HG03097 (cell line): Measurements from ENCODE around the gene STARD9.
"Not testable (repeated sequence)": the region's sequence is repeated elsewhere in the genome, so short reads cannot be mapped to it uniquely, and the experiment has no call there.

Experiments used
- ATAC-seq: cut with Tn5 transposase; IDR thresholded peaks from one replicate; pipeline ENCODE4 v1.9.1; 2021; ENCODE audit not compliant: unreplicated experiment, low FRiP score

The STARD9 gene

DNA sequence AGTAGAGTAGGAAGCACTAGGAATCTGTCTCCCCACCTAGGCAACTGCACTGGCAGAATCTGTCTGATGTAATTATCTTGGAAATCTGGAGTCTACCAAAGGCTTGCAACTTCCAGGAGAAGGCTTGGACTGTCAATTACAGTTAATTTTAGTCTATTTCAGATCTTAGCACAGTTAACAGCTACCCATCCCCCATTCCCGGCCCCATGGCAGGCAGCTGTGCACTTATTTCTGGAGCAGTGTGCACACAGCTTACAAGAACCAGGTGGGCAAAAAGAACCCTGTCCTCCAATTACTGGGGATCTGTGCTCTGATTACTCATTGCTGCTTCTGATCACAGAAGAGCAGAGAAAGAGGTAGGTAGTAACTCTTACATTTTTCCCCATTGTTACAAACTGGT lies 173.9 kb downstream of the STARD9 start:
- ATAC-seq: no peak

DNA sequence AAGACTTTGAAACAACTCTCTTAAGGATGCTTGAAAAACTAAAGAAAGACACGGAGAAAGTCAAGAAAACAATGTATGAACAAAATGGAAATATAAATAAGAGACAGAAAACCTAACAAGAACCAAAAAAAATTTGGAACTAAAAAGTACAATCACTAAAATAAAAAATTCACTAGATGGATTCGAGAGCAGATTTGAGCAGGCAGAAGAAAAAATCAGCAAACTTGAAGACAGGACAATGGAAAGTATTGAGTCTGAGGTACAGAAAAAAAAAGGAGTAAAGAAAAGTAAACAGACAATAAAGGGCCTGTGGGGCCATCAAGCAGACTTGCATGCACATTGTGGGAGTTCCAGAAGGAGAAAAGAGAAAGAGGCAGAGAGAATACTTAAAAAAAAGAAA lies 174.9 kb downstream of the STARD9 start:
- no peak for ATAC-seq

DNA sequence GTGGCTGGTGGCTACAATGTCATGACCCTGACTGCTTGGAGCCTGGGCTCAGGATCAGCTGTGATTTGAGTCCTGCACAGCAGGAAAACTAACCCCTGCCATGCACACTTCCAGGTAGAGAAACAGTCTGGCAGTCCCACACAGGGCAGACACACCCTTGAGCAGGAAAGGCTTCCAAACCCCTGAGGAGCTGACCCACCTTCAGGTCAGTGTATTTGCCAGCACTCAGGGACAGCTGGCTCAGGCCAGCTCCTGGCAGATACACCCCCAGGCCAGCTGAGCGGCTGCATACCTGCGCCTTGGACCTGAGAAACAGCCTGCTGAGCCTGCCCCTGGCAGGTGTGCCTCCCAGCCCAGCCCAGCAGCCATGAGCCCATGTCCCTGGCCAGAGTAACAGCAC lies 183.7 kb downstream of the STARD9 start:
- no peak for ATAC-seq

DNA sequence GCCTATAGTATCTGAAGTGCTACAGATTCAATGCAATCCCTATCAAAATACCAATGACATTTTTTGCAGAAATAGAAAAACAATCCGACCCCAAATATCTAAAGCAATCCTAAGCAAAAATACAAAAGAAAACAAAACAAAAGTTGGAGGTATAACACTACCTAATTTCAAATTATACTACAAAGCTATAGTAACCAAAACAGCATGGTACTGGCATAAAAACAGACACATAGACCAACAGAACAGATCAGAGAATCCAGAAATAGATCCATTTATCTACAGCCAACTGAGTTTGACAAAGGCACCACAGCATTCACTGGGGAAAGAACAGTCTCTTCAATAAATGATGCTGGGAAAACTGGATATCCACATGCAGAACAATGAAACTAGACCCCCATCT lies 185.4 kb downstream of the STARD9 start:
- ATAC-seq: no peak

DNA sequence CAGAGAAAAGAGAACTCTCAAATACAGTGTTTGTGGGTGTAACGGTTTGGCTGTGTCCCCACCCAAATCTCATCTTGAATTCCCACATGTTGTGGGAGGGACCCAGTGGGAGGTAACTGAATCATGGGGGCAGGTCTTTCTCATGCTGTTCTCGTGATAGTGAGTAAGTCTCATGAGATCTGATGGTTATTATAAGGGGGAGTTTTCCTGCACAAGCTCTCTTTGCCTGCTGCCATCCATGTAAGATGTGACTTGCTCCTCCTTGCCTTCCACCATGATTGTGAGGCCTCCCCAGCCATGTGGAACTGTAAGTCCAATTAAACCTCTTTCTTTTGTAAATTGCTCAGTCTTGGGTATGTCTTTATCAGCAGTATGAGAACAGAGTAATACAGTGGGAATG lies 186.4 kb downstream of the STARD9 start:
- not testable (repeated sequence) for ATAC-seq

DNA sequence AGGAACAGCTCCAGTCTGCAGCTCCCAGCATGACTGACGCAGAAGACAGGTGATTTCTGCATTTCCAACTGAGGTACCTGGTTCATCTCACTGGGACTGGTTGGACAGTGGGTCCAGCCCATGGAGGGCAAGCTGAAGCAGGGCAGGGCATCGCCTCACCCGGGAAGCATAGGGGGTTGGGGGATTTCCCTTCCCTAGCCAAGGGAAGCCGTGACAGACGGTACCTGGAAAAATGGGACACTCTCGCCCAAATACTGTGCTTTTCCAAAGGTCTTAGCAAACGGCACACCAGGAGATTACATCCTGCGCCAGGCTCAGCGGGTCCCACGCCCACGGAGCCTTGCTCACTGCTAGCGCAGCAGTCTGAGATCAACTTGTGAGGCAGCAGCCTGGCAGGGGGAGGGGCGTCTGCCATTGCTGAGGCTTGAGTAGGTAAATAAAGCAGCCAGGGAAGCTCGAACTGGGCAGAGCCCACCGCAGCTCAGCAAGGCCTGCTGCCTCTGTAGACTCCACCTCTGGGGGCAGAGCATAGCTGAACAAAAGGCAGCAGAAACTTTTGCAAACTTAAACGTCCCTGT lies 188.8 kb downstream of the STARD9 start:
- ATAC-seq: not testable (repeated sequence)

DNA sequence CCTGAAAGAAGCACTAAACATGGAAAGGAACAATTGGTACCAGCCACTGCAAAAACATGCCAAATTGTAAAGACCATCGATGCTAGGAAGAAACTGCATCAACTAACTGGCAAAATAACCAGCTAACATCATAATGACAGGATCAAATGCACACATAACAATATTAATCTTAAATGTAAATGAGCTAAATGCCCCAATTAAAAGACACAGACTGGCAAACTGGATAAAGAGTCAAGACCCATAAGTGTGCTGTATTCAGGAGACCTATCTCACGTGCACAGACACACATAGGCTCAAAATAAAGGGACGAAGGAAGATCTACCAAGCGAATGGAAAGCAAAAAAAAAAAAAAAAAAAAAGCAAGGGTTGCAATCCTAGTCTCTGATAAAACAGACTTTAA lies 190.7 kb downstream of the STARD9 start:
- ATAC-seq: not testable (repeated sequence)
